Ramos (cell line): Measurements from ENCODE around the gene PRAMEF8.
"Not testable (repeated sequence)": the region's sequence is repeated elsewhere in the genome, so short reads cannot be mapped to it uniquely, and the experiment has no call there.

Source experiments
- in situ Hi-C: fragments of 300-500 bp; cut with MboI; formaldehyde crosslinking; loops from one replicate; pipeline ENCODE4 v1.14.3; 2022; ENCODE audit warnings: low sequenced_read_pairs; ENCODE audit not compliant: unreplicated experiment

The PRAMEF8 gene

DNA sequence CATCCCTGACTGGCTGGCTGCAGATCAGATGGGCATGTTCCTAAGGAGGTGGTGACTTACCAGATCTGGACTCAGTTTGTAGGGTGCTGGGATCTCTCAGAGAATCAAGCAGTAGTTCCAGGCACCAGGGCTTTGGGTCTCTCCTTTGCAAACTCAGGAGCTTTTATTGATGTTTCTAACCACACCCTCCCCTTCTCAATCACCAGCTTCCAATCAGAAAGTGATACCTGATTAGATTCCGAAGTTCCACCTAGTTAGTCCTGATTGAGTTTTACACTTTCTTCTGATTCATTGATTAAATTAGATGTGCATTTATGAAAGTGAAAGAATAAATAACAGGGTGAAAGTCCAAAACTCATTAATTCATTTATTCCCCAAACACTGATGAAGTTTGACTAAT lies at the start of gene PRAMEF8:
Gene PRAMEF8, minus strand, starts transcription at position 101 of the 400 bp plus-strand sequence. CDS start 1,046 bp downstream, outside the sequence.
- in situ Hi-C loops: not testable (repeated sequence)

GRCh38 chr1:13315281-13315680 lies 30.3 kb upstream of the PRAMEF8 start, which contains the start of gene PRAMEF15:
Gene PRAMEF15 (plus strand): TSS chr1:13315581. CDS start chr1:13318408, 2,827 bp downstream.
- in situ Hi-C loops: not testable (repeated sequence)

- in situ Hi-C loops: not testable (repeated sequence)
Observed at GRCh38 chr1:13303239-13303638, 18.3 kb upstream of the PRAMEF8 start, which contains the start of gene PRAMEF33. Gene PRAMEF33 (plus strand): TSS chr1:13303539. CDS start chr1:13305955, 2,416 bp downstream.

DNA sequence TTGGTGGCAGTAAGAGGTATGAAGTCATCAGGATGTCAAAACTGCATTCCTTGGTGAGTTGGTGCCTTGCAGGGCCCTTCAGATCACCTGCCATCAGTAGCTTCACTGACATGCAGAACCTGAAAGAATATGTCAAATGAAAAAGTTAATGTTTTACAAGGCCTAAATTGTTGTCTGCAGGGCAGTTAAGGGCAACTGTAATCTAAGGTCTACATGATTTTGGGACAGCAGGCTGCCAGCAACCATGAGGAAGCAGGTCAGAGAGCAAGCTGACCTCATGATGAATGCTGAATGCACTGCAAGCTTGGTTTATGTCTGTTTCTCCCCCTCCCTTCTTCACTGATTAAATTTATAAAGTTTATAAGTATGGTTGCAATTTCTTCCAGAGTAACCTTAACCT lies 17.3 kb upstream of the PRAMEF8 start:
- in situ Hi-C loops: not testable (repeated sequence)

DNA sequence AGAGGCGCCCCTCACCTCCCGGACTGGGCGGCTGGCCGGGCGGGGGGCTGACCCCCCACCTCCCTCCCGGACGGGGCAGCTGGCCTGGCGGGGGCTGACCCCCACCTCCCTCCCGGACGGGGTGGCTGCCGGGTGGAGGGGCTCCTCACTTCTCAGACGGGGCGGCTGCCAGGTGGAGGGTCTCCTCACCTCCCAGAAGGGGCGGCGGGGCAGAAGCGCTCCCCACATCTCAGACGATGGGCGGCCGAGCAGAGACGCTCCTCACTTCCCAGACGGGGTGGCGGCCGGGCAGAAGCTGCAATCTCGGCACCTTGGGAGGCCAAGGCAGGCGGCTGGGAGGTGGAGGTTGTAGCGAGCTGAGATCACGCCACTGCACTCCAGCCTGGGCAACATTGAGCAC lies 13.8 kb upstream of the PRAMEF8 start:
- in situ Hi-C loops: not testable (repeated sequence)

DNA sequence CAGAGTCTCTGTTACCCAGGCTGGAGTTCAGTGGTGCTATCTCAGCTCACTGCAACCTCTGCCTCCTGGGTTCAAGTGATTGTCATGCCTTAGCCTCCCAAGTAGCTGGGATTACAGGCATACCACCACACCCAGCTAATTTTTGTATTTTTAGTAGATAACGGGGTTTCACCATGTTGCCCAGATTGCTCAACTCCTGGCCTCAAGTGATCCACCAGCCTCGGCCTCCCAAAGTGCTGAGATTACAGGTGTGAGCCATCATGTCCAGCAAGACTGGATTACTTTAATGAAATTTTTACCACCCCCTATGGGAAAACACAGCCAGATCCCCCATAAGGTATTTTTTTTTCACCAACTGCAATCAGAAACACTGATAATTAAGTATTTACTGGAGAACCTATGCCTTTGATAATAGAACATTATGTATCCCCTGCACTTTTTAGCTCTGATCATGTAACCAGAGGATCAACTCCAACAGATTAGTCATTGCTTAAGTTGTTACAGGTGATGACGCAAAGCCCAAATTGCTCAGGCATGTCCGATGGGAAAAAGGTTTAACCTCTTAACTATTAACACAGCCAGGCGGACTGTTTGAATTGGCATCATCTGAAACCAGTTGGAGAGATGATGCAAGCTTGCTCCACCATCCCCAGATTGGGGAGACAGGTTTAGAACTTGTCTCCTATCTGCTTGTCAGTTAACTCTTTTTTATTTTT lies 12.4 kb upstream of the PRAMEF8 start:
- in situ Hi-C loops: not testable (repeated sequence)

DNA sequence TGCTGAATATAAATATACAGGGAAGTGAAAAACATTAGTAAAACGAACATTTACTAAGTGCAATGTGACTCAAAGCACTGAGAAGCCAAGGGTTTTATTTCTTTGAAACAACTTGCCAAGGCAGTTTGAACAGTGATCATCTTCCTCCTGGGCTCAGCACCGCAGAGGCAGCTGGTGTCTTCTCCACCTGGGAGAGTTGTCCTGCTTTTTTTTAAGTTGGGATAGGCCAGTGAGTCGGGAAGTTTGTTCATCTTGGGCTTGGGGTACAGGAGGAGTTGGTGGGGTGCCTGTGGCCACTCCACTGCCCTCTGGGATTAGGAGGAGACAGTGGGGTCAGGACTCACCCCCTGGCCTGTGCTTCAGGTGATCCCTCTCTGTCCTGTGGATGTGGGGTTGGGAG lies 4.1 kb upstream of the PRAMEF8 start:
- in situ Hi-C loops: not testable (repeated sequence)

GRCh38 chr1:13279617-13280016 lies 5.3 kb downstream of the PRAMEF8 start:
- in situ Hi-C loops: not testable (repeated sequence)

- in situ Hi-C loops: not testable (repeated sequence)
Observed at GRCh38 chr1:13277016-13277415, 7.9 kb downstream of the PRAMEF8 start.

DNA sequence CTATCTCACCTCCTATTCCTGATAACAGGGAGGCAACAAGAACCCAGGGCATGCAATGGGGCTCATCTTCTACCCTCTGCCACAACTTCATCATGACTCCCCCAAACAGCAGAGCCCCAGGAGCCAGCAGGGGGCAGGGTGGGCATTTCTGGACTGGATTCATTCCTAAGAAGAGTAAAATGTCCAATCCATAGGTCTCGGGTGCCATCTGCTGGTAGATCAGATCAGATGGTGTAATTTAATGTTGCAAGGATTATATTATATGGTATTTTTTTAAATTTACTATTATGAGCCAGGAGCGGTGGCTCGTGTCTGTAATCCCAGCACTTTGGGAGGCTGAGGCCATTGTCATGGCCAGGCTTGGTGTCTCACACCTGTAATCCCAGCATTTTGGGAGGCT lies 19.8 kb downstream of the PRAMEF8 start:
- in situ Hi-C loops: not testable (repeated sequence)

GRCh38 chr1:13253898-13254297 lies 31.0 kb downstream of the PRAMEF8 start, which contains the start of gene PRAMEF5:
Gene PRAMEF5 (plus strand): TSS chr1:13254198. CDS start chr1:13259269, 5,071 bp downstream.
- in situ Hi-C loops: not testable (repeated sequence)

DNA sequence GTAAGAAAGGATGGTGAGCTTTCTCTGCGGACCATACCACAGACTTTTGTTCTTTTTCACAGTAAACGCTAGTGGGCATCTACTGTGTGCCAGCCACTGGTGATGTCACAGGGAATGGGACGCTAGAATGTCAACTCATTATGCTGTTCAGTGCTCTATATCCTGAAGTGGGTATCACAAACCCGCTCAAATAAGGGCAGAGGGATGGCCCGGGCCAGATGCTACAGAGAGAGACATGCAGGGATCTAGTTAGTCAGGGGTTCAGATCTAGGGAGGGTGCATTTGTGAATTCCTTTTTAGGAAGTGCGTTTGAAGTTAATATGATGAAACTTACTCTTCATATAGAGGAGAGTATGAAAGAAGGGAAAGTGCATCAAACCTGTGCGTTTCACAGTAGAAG lies 37.8 kb downstream of the PRAMEF8 start:
- in situ Hi-C loops: not testable (repeated sequence)

DNA sequence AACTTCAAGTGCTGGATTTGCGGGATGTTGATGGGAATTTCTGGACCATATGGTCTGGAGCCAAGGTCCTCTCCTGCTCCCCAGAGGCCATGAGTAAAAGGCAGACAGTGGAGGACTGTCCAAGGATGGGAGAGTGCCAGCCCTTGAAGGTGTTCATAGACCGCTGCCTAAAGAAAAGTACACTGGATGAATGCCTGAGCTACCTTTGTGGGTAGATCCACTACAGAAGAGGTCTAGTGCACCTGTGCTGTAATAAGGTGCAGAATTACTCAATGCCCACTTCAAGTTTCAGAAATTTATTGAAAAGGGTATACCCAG lies 38.4 kb downstream of the PRAMEF8 start:
- in situ Hi-C loops: not testable (repeated sequence)

- in situ Hi-C loops: not testable (repeated sequence)
Observed at GRCh38 chr1:13245841-13246553, 38.9 kb downstream of the PRAMEF8 start.

DNA sequence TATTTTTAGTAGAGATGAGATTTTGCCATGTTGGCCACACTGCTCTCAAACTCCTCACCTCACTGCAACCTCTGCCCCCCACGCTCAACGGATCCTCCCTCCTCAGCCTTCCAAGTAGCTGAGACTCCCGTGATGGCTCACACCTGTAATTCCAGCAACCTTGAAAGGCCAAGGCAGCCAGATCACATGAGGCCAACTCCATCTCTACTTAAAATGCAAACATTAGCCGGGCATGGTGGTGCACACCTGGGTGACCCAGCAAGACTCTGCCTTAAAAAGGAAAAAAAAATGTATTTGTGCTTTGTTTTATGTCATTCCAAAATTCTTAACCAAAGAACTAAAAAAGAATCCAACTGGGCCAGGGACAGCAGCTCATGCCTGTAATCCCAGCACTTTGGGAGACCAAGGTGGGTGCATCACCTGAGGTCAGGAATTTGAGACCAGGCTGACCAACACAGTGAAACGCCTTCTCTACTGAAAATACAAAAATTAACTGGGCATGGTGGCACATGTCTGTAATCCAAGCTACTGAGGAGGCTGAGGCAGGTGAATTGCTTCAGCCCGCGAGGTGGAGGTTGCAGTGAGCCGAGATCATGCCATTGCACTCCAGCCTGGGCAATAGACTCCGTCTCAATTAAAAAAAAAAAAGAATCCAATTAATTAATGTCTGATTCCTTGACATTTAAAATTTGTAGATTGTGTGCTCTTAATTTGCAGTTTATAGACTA lies 41.2 kb downstream of the PRAMEF8 start:
- in situ Hi-C loops: not testable (repeated sequence)

- in situ Hi-C loops: not testable (repeated sequence)
Observed at GRCh38 chr1:13239633-13240032, 45.3 kb downstream of the PRAMEF8 start.

DNA sequence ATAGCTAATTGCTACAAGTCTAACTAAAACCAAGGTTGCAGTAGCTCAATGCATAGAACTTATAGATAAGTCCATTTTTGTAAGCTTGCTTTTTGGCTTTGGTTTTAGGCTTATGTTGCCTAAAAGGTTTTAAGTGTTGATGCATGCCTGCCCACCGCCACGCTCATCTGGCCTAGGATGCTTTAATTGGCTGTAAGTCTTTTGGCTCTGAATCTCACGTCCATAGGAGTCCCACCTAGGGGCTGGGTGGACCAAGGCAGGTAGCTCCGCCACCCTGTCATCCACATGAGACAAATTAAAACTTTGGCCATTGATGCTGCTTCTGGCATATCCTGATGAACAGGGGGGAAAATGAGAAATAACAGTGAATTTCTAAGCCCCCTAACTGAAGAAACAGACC lies 47.4 kb downstream of the PRAMEF8 start:
- in situ Hi-C loops: not testable (repeated sequence)

- in situ Hi-C loops: not testable (repeated sequence)
Observed at GRCh38 chr1:13234057-13234456, 50.9 kb downstream of the PRAMEF8 start.

- in situ Hi-C loops: not testable (repeated sequence)
Observed at GRCh38 chr1:13232056-13232455, 52.9 kb downstream of the PRAMEF8 start.
